ENCODE measurements around the gene METTL25B.

The METTL25B gene

GRCh38 chr1:156704166-156704711 is 24.0 kb upstream of the METTL25B start:
- H3K9ac ChIP-seq (ENCODE audit: low read length), result no peak overlapping the region
- peaks cover 10% of the 10 kb centered on the region; the same call in 1 of the 2 replicates for H3K4me1 ChIP-seq (ENCODE audit: low read length)
- H3K36me3 ChIP-seq (replicated peaks; ENCODE audit: low read depth, low read length), result no peaks in the 10 kb centered on the region
- no peaks in the 10 kb centered on the region for H3K9me3 ChIP-seq (ENCODE audit: insufficient read depth, low read length)
- H3K4me2 ChIP-seq (ENCODE audit: low read length), result no peak overlapping the region
- H3K4me3 ChIP-seq (ENCODE audit: low read length), result no peak overlapping the region
- H3K27ac ChIP-seq (ENCODE audit: low read length), result no peak overlapping the region
- TF ChIP-seq EZH2phosphoT487 (IDR thresholded peaks at IDR 0.05; ENCODE audit: low read depth) (no peak), CTCF (IDR thresholded peaks at IDR 0.05; ENCODE audit: low read depth, low read length) (no peak)
- H3K79me2 ChIP-seq (ENCODE audit: low read length), result no peaks in the 10 kb centered on the region
- H3K27me3 ChIP-seq (ENCODE audit: low read depth, low read length), result peaks cover 21% of the 10 kb centered on the region
- H2AFZ ChIP-seq (ENCODE audit: low read depth, low read length), result no peak overlapping the region
- no peaks in the 10 kb centered on the region for H4K20me1 ChIP-seq (ENCODE audit: insufficient read depth, low read length)

GRCh38 chr1:156704930-156705320 is 23.3 kb upstream of the METTL25B start:
- H3K4me3 ChIP-seq (ENCODE audit: low read length), result no peak overlapping the region
- no peaks in the 10 kb centered on the region for H4K20me1 ChIP-seq (ENCODE audit: insufficient read depth, low read length)
- no peaks in the 10 kb centered on the region for H3K36me3 ChIP-seq (replicated peaks; ENCODE audit: low read depth, low read length)
- H3K4me1 ChIP-seq (ENCODE audit: low read length), result peaks cover 10% of the 10 kb centered on the region; the same call in 1 of the 2 replicates
- H3K79me2 ChIP-seq (ENCODE audit: low read length), result no peaks in the 10 kb centered on the region
- H3K4me2 ChIP-seq (ENCODE audit: low read length), result no peak overlapping the region
- TF ChIP-seq CTCF (IDR thresholded peaks at IDR 0.05; ENCODE audit: low read depth, low read length) (no peak), EZH2phosphoT487 (IDR thresholded peaks at IDR 0.05; ENCODE audit: low read depth) (no peak)
- no peak overlapping the region for H3K27ac ChIP-seq (ENCODE audit: low read length)
- no peak overlapping the region for H2AFZ ChIP-seq (ENCODE audit: low read depth, low read length)
- no peak overlapping the region for H3K9ac ChIP-seq (ENCODE audit: low read length)
- H3K27me3 ChIP-seq (ENCODE audit: low read depth, low read length), result peaks cover 21% of the 10 kb centered on the region
- no peaks in the 10 kb centered on the region for H3K9me3 ChIP-seq (ENCODE audit: insufficient read depth, low read length)

- peaks cover 21% of the 10 kb centered on the region for H3K27me3 ChIP-seq (ENCODE audit: low read depth, low read length)
- peak within 1 kb of the TSS; percentile 65 for H3K9ac ChIP-seq (ENCODE audit: low read length)
- no peaks in the 10 kb centered on the region for H4K20me1 ChIP-seq (ENCODE audit: insufficient read depth, low read length)
- H3K9me3 ChIP-seq (ENCODE audit: insufficient read depth, low read length), result no peaks in the 10 kb centered on the region
- H3K27ac ChIP-seq (ENCODE audit: low read length), result no peak within 1 kb of the TSS
- H3K4me1 ChIP-seq (ENCODE audit: low read length), result peaks cover 10% of the 10 kb centered on the region; the same call in 1 of the 2 replicates
- H3K4me2 ChIP-seq (ENCODE audit: low read length), result peak within 1 kb of the TSS; percentile 97
- H3K36me3 ChIP-seq (replicated peaks; ENCODE audit: low read depth, low read length), result no peaks in the 10 kb centered on the region
- peak within 1 kb of the TSS; percentile 95 for H2AFZ ChIP-seq (ENCODE audit: low read depth, low read length)
- TF ChIP-seq CTCF (IDR thresholded peaks at IDR 0.05; ENCODE audit: low read depth, low read length) (no peak), EZH2phosphoT487 (IDR thresholded peaks at IDR 0.05; ENCODE audit: low read depth) (no peak)
- peak within 1 kb of the TSS; percentile 83 for H3K4me3 ChIP-seq (ENCODE audit: low read length)
- no peaks in the 10 kb centered on the region for H3K79me2 ChIP-seq (ENCODE audit: low read length)
These were observed 22.9 kb upstream of the METTL25B start, which contains the start of gene CRABP2 for GRCh38 chr1:156705321-156705917. Gene CRABP2, minus strand, starts transcription at chr1:156705583. Its CDS starts 137 bp downstream, at chr1:156705446.

GRCh38 chr1:156705918-156706656 is 22.2 kb upstream of the METTL25B start:
- peaks cover 21% of the 10 kb centered on the region for H3K27me3 ChIP-seq (ENCODE audit: low read depth, low read length)
- peak overlapping the region; percentile 95 for H2AFZ ChIP-seq (ENCODE audit: low read depth, low read length)
- peak overlapping the region; percentile 83 for H3K4me3 ChIP-seq (ENCODE audit: low read length)
- TF ChIP-seq CTCF (IDR thresholded peaks at IDR 0.05; ENCODE audit: low read depth, low read length) (peak; percentile 99), EZH2phosphoT487 (IDR thresholded peaks at IDR 0.05; ENCODE audit: low read depth) (no peak)
- no peak overlapping the region for H3K27ac ChIP-seq (ENCODE audit: low read length)
- peak overlapping the region; percentile 97 for H3K4me2 ChIP-seq (ENCODE audit: low read length)
- H3K79me2 ChIP-seq (ENCODE audit: low read length), result no peaks in the 10 kb centered on the region
- H4K20me1 ChIP-seq (ENCODE audit: insufficient read depth, low read length), result no peaks in the 10 kb centered on the region
- H3K36me3 ChIP-seq (replicated peaks; ENCODE audit: low read depth, low read length), result no peaks in the 10 kb centered on the region
- no peaks in the 10 kb centered on the region for H3K9me3 ChIP-seq (ENCODE audit: insufficient read depth, low read length)
- peaks cover 10% of the 10 kb centered on the region; the same call in 1 of the 2 replicates for H3K4me1 ChIP-seq (ENCODE audit: low read length)
- H3K9ac ChIP-seq (ENCODE audit: low read length), result peak overlapping the region; percentile 65
